A673 (cell line): ENCODE results near the gene MYBPC3. TPM values are rescaled to one million over a fixed set of nuclear protein-coding genes. Genes with fewer than 3 reads are reported as not detected.
"Not testable (repeated sequence)": the region's sequence is repeated elsewhere in the genome, so short reads cannot be mapped to it uniquely, and the experiment has no call there.

Experiments
- BruUV-seq: library from RNA; stranded (reverse); fragments of 400-500 nt; replicated peaks from 2 replicates; lab custom pipeline; 2021; lab: Mats Ljungman, UMichigan
- CTCF ChIA-PET: fragments of 300-600 bp; sonication (Branson Sonifier 250); formaldehyde crosslinking; loops from one replicate; lab custom pipeline; 2022; ENCODE audit warnings: antibody characterized with exemption; lab: Charles Lee
- POLR2A ChIA-PET: fragments of 300-600 bp; sonication (Branson Sonifier 250); formaldehyde crosslinking; loops from one replicate; lab custom pipeline; 2022; ENCODE audit warnings: antibody characterized with exemption; ENCODE audit not compliant: low non-redundant PET; lab: Charles Lee
- DNase-seq: peaks from one replicate; pipeline ENCODE4 v3.0.0-alpha.2; 2015; ENCODE audit warnings: low spot score
- H3K27ac ChIP-seq: fragments of 200-600 bp; sonication (generic); 2 replicates; pipeline ENCODE4 v1.5.1; 2016; ENCODE audit warnings: mixed run types, low read depth, mild to moderate bottlenecking, mixed read lengths, antibody characterized with exemption, low read length; ENCODE audit not compliant: poor library complexity, severe bottlenecking
- H3K27me3 ChIP-seq: fragments of 200-600 bp; sonication (generic); replicated peaks from 2 replicates; pipeline ENCODE4 v1.6.1; 2017; ENCODE audit warnings: mixed run types, low read depth, mild to moderate bottlenecking, mixed read lengths, antibody characterized with exemption, low read length; ENCODE audit not compliant: insufficient read depth, poor library complexity
- H3K36me3 ChIP-seq: fragments of 200-600 bp; sonication (generic); 2 replicates; pipeline ENCODE4 v1.6.1; 2016; ENCODE audit warnings: mixed run types, mild to moderate bottlenecking, mixed read lengths, antibody characterized with exemption, low read length; ENCODE audit not compliant: insufficient read depth, poor library complexity, severe bottlenecking
- H3K4me1 ChIP-seq: fragments of 200-600 bp; sonication (generic); 2 replicates; pipeline ENCODE4 v1.6.1; 2017; ENCODE audit warnings: mixed run types, mild to moderate bottlenecking, mixed read lengths, antibody characterized with exemption, low read length; ENCODE audit not compliant: insufficient read depth, poor library complexity, severe bottlenecking
- H3K4me3 ChIP-seq: fragments of 200-600 bp; sonication (generic); 2 replicates; pipeline ENCODE4 v1.5.1; 2016; ENCODE audit warnings: low read depth, mixed run types, mild to moderate bottlenecking, mixed read lengths, low read length; ENCODE audit not compliant: poor library complexity, severe bottlenecking
- H3K9me3 ChIP-seq: fragments of 200-600 bp; sonication (generic); 2 replicates; pipeline ENCODE4 v1.6.1; 2016; ENCODE audit warnings: mixed run types, low read depth, mild to moderate bottlenecking, mixed read lengths, antibody characterized with exemption, low read length; ENCODE audit not compliant: poor library complexity, severe bottlenecking
- EZH2 ChIP-seq: fragments of 200-600 bp; sonication (generic); IDR thresholded peaks from 2 replicates; pipeline ENCODE4 v1.6.1; 2017; ENCODE audit warnings: borderline replicate concordance, low read depth, mild to moderate bottlenecking, mixed read lengths, antibody characterized with exemption, low read length; ENCODE audit not compliant: poor library complexity, severe bottlenecking
- intact Hi-C: fragments of 100-400 bp; cut with micrococcal nuclease; formaldehyde crosslinking; loops from one replicate; pipeline ENCODE4 v1.10.0; 2022; ENCODE audit not compliant: unreplicated experiment
- total RNA-seq: library from RNA; stranded (reverse); gene quantifications from 2 replicates; pipeline ENCODE4 v1.2.3, GENCODE V29; 2021
- TF ChIP-seq, protein P1 (sequence below): fragments of 300-800, 200-600 bp; sonication (generic); conservative IDR thresholded peaks from 2 replicates; pipeline ENCODE4 v1.5.1; 2017; ENCODE audit warnings: low read depth, mild to moderate bottlenecking, antibody characterized with exemption, low read length, moderate library complexity, mixed read lengths

The MYBPC3 gene
- total RNA-seq, 1 experiment from 2014 or later, result not detected

- H3K9me3 ChIP-seq, result no peaks in the 10 kb centered on the region
- no peaks in the 10 kb centered on the region for H3K27me3 ChIP-seq
- H3K4me3 ChIP-seq, result no peak overlapping the region
- no peaks in the 10 kb centered on the region for H3K4me1 ChIP-seq
- peak overlapping the region; percentile 13 for H3K27ac ChIP-seq
- TF ChIP-seq EZH2, result no peak
- TF ChIP-seq, protein P1, sequence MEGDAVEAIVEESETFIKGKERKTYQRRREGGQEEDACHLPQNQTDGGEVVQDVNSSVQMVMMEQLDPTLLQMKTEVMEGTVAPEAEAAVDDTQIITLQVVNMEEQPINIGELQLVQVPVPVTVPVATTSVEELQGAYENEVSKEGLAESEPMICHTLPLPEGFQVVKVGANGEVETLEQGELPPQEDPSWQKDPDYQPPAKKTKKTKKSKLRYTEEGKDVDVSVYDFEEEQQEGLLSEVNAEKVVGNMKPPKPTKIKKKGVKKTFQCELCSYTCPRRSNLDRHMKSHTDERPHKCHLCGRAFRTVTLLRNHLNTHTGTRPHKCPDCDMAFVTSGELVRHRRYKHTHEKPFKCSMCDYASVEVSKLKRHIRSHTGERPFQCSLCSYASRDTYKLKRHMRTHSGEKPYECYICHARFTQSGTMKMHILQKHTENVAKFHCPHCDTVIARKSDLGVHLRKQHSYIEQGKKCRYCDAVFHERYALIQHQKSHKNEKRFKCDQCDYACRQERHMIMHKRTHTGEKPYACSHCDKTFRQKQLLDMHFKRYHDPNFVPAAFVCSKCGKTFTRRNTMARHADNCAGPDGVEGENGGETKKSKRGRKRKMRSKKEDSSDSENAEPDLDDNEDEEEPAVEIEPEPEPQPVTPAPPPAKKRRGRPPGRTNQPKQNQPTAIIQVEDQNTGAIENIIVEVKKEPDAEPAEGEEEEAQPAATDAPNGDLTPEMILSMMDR, result no peak
- intact Hi-C loops, result loop anchor here (5.0 kb wide), 1 partner anchor 52 kb away; the partner anchor contains the start of gene MADD
- CTCF ChIA-PET, result no interaction called here
- H3K36me3 ChIP-seq, result peaks cover 63% of the 10 kb centered on the region
- DNase-seq, result no peak
- BruUV-seq, result no TSS peak
- POLR2A ChIA-PET, result interaction anchor here (0.5 kb wide), 1 partner anchor 231 kb away, joined by 3 read pairs; no protein-coding TSS in a partner anchor
Observed at GRCh38 chr11:47324520-47324919, 28.0 kb downstream of the MYBPC3 start.

DNA sequence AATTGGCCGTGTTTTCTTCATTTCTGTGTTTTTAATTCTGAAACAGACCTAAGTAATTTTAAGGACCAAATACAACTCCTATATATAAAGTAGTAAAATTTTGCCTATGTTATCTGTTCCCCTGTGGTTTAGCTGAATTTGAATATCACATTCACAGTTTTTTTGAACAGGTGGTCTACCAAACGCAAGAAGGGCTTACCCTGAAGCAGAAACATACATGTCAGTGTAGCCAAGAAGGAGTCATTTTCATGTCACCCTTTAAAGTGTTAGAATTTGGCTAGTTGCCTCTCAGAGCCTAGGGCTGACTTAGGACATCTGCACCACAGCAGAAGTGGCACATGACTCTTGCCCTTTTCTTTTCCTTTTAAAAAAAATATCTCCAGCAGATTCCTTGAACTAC lies 34.3 kb downstream of the MYBPC3 start:
- ChIA-PET CTCF (no interaction called here), POLR2A (no interaction called here)
- no TSS peak for BruUV-seq
- no peak for DNase-seq
- no peak overlapping the region for H3K4me3 ChIP-seq
- TF ChIP-seq EZH2, result no peak
- TF ChIP-seq, protein P1, result no peak
- intact Hi-C loops, result no loop called here
- H3K27me3 ChIP-seq, result no peaks in the 10 kb centered on the region
- peak overlapping the region; percentile 25 for H3K27ac ChIP-seq
- peaks cover 69% of the 10 kb centered on the region for H3K36me3 ChIP-seq
- H3K9me3 ChIP-seq, result no peaks in the 10 kb centered on the region
- H3K4me1 ChIP-seq, result no peaks in the 10 kb centered on the region

DNA sequence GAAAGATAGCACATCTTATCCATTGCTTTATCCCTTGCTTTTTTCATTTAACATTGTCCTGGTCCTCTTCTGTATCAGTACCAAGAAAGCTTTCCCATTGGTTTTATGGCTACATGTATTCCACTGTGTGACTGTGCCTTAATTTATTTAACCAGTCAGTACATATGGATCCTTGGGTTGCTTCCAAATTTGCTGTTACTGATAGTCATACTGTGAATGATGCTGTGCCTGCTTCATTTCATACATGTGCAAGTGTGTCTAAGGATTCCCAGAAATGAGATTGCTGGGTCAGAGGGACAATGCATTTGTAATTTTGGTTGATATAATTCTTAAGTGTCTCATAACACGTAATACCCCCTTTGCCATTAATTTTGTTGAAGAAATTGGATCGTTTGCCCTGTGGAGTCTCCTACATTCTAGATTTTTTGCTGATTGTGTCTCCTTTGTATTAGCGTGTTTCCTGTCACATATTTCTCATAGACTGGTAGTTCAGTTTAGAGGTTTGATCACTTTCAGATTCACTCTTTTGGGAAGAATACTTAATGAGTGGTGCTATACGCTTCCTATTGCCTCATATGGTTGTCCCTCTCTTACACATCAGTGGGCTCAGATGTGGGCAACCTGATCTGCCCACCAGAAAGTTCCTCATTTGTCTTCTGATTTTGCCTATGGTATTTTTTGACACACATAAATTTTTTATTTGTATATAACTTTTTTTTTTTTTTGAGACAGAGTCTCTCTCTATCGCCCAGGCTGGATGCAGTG lies 35.3 kb downstream of the MYBPC3 start:
- no peaks in the 10 kb centered on the region for H3K27me3 ChIP-seq
- no peaks in the 10 kb centered on the region for H3K4me1 ChIP-seq
- CTCF ChIA-PET, result no interaction called here
- BruUV-seq, result no TSS peak
- H3K4me3 ChIP-seq, result no peak overlapping the region
- POLR2A ChIA-PET, result no interaction called here
- H3K36me3 ChIP-seq, result peaks cover 75% of the 10 kb centered on the region
- TF ChIP-seq, protein P1, result no peak
- no peak for TF ChIP-seq EZH2
- no peaks in the 10 kb centered on the region for H3K9me3 ChIP-seq
- H3K27ac ChIP-seq, result peak overlapping the region; percentile 0
- DNase-seq, result peak; percentile 55
- intact Hi-C loops, result no loop called here

- H3K4me1 ChIP-seq, H3K9me3 ChIP-seq, H3K27me3 ChIP-seq, H3K4me3 ChIP-seq, BruUV-seq, intact Hi-C loops, DNase-seq: not testable (repeated sequence)
- Histone ChIP-seq H3K27ac (peak overlapping the region; percentile 0), H3K36me3 (peaks cover 75% of the 10 kb centered on the region)
- POLR2A ChIA-PET, result interaction anchor here (0.6 kb wide), 2 partner anchors 23 to 353 kb away, joined by 3 to 5 read pairs; no protein-coding TSS in a partner anchor
- CTCF ChIA-PET, result interaction anchor here (0.7 kb wide), 1 partner anchor 848 kb away, joined by 4 read pairs; no protein-coding TSS in a partner anchor
Observed at GRCh38 chr11:47316501-47316900, 36.0 kb downstream of the MYBPC3 start.
